OCI-LY1 (cell line): ENCODE data around the gene ENG.
"Not testable (repeated sequence)": the region's sequence is repeated elsewhere in the genome, so short reads cannot be mapped to it uniquely, and the experiment has no call there.

Experiments
- H2AFZ ChIP-seq: fragments of 200-600 bp; sonication (generic), shearing (Covaris generic); 2 replicates; pipeline ENCODE4 v1.6.0; 2014; ENCODE audit warnings: antibody characterized with exemption, mild to moderate bottlenecking, low read length
- H3F3A ChIP-seq: fragments of 200-600 bp; sonication (generic), shearing (Covaris generic); 2 replicates; pipeline ENCODE4 v1.6.0; 2014; ENCODE audit warnings: mild to moderate bottlenecking, antibody characterized with exemption, low read length, moderate library complexity; ENCODE audit not compliant: insufficient read depth
- H3K27ac ChIP-seq: fragments of 200-600 bp; sonication (generic); 2 replicates; pipeline ENCODE4 v1.5.1; 2014; ENCODE audit warnings: low read length, mixed run types, mild to moderate bottlenecking, low read depth; ENCODE audit not compliant: poor library complexity, severe bottlenecking
- H3K27me3 ChIP-seq: fragments of 200-600 bp; sonication (generic); 2 replicates; pipeline ENCODE4 v1.6.0; 2014; ENCODE audit warnings: antibody characterized with exemption, mild to moderate bottlenecking, low read length, moderate library complexity; ENCODE audit not compliant: insufficient read depth
- H3K36me3 ChIP-seq: fragments of 200-600 bp; sonication (generic); 2 replicates; pipeline ENCODE4 v1.6.1; 2014; ENCODE audit warnings: mild to moderate bottlenecking, antibody characterized with exemption, low read length, moderate library complexity, mixed read lengths; ENCODE audit not compliant: insufficient read depth
- H3K4me1 ChIP-seq: fragments of 200-600 bp; sonication (generic); 2 replicates; pipeline ENCODE4 v1.5.1; 2014; ENCODE audit warnings: mild to moderate bottlenecking, low read length, moderate library complexity; ENCODE audit not compliant: insufficient read depth, severe bottlenecking
- H3K4me2 ChIP-seq: fragments of 200-600 bp; sonication (generic), shearing (Covaris generic); 2 replicates; pipeline ENCODE4 v1.6.1; 2014; ENCODE audit warnings: low read length
- H3K4me3 ChIP-seq: fragments of 200-600 bp; sonication (generic); 2 replicates; pipeline ENCODE4 v1.5.1; 2014; ENCODE audit warnings: low read length, low read depth, mild to moderate bottlenecking, mixed read lengths; ENCODE audit not compliant: poor library complexity, severe bottlenecking
- H3K79me2 ChIP-seq: fragments of 200-600 bp; shearing (Covaris generic); 2 replicates; pipeline ENCODE4 v1.6.1; 2016; ENCODE audit warnings: mixed run types, low read length, mixed read lengths; ENCODE audit not compliant: insufficient read depth
- H3K9ac ChIP-seq: fragments of 200-600 bp; sonication (generic), shearing (Covaris generic); 2 replicates; pipeline ENCODE4 v1.6.1; 2014; ENCODE audit warnings: mild to moderate bottlenecking, low read length, mixed read lengths
- H3K9me2 ChIP-seq: fragments of 200-600 bp; sonication (generic), shearing (Covaris generic); 2 replicates; pipeline ENCODE4 v1.6.1; 2014; ENCODE audit warnings: low read depth, mild to moderate bottlenecking, low read length, mixed read lengths
- H3K9me3 ChIP-seq: fragments of 200-600 bp; shearing (Covaris generic); 2 replicates; pipeline ENCODE4 v1.6.1; 2014; ENCODE audit warnings: low read length, mixed read lengths
- H4K20me1 ChIP-seq: fragments of 200-600 bp; sonication (generic), shearing (Covaris generic); 2 replicates; pipeline ENCODE4 v1.6.0; 2016; ENCODE audit warnings: mild to moderate bottlenecking, low read length; ENCODE audit not compliant: insufficient read depth
- CTCF ChIP-seq: fragments of 200-600 bp; sonication (generic), shearing (Covaris generic); IDR thresholded peaks from 2 replicates; pipeline ENCODE4 v1.5.1; 2017; ENCODE audit warnings: mild to moderate bottlenecking, antibody characterized with exemption, low read length, moderate library complexity, mixed read lengths
- EZH2 ChIP-seq: fragments of 200-600 bp; sonication (generic), shearing (Covaris generic); IDR thresholded peaks from 2 replicates; pipeline ENCODE4 v1.8.0; 2017; ENCODE audit warnings: borderline replicate concordance, mixed run types, mild to moderate bottlenecking, antibody characterized with exemption, low read length, moderate library complexity, mixed read lengths

The ENG gene

GRCh38 chr9:127837346-127837745 is 17.1 kb downstream of the ENG start:
- no peaks in the 10 kb centered on the region; the same call in 1 of the 2 replicates for H3F3A ChIP-seq
- no peaks in the 10 kb centered on the region for H3K36me3 ChIP-seq

GRCh38 chr9:127836561-127836960 is 17.9 kb downstream of the ENG start:
- not testable (repeated sequence) for H3K9ac ChIP-seq, H3F3A ChIP-seq, H2AFZ ChIP-seq, H3K4me3 ChIP-seq, H3K4me2 ChIP-seq, H3K27ac ChIP-seq, H3K27me3 ChIP-seq, H3K9me3 ChIP-seq, H3K9me2 ChIP-seq, H4K20me1 ChIP-seq, H3K79me2 ChIP-seq, H3K36me3 ChIP-seq
- peaks cover 13% of the 10 kb centered on the region for H3K4me1 ChIP-seq

More at GRCh38 chr9:127837346-127837745, 17.1 kb downstream of the ENG start:
- no peaks in the 10 kb centered on the region for H4K20me1 ChIP-seq
- H3K79me2 ChIP-seq: no peaks in the 10 kb centered on the region
- H3K4me2 ChIP-seq: no peak overlapping the region
- peaks cover 13% of the 10 kb centered on the region for H3K4me1 ChIP-seq
- H3K9me2 ChIP-seq: no peaks in the 10 kb centered on the region
- no peak overlapping the region for H3K4me3 ChIP-seq
- peaks cover 8% of the 10 kb centered on the region; the same call in 1 of the 2 replicates for H3K27me3 ChIP-seq
- H3K27ac ChIP-seq: no peak overlapping the region
- H2AFZ ChIP-seq: no peak overlapping the region
- TF ChIP-seq CTCF: no peak
- no peak for TF ChIP-seq EZH2
- no peaks in the 10 kb centered on the region for H3K9me3 ChIP-seq
- H3K9ac ChIP-seq: no peak overlapping the region

- no peak overlapping the region for H2AFZ ChIP-seq
- H3K9ac ChIP-seq: no peak overlapping the region
- H3K9me3 ChIP-seq: no peaks in the 10 kb centered on the region
- no peaks in the 10 kb centered on the region for H4K20me1 ChIP-seq
- no peaks in the 10 kb centered on the region; the same call in 1 of the 2 replicates for H3F3A ChIP-seq
- peaks cover 13% of the 10 kb centered on the region for H3K4me1 ChIP-seq
- no peaks in the 10 kb centered on the region for H3K36me3 ChIP-seq
- H3K27me3 ChIP-seq: peaks cover 8% of the 10 kb centered on the region; the same call in 1 of the 2 replicates
- no peak for TF ChIP-seq CTCF
- TF ChIP-seq EZH2: no peak
- no peak overlapping the region for H3K4me3 ChIP-seq
- no peaks in the 10 kb centered on the region for H3K9me2 ChIP-seq
- no peaks in the 10 kb centered on the region for H3K79me2 ChIP-seq
- no peak overlapping the region for H3K27ac ChIP-seq
- no peak overlapping the region for H3K4me2 ChIP-seq
Observed at GRCh38 chr9:127835991-127836516, 18.4 kb downstream of the ENG start.

GRCh38 chr9:127833555-127833954 is 20.9 kb downstream of the ENG start:
- Histone ChIP-seq H3K9ac (no peak overlapping the region), H2AFZ (no peak overlapping the region), H3F3A (no peaks in the 10 kb centered on the region; the same call in 1 of the 2 replicates), H3K4me3 (no peak overlapping the region), H3K79me2 (no peaks in the 10 kb centered on the region), H3K9me2 (no peaks in the 10 kb centered on the region), H3K4me1 (peaks cover 13% of the 10 kb centered on the region), H3K9me3 (no peaks in the 10 kb centered on the region), H3K36me3 (no peaks in the 10 kb centered on the region), H3K27me3 (peaks cover 8% of the 10 kb centered on the region; the same call in 1 of the 2 replicates), H3K27ac (no peak overlapping the region), H3K4me2 (no peak overlapping the region), H4K20me1 (no peaks in the 10 kb centered on the region)
- TF ChIP-seq CTCF: no peak
- TF ChIP-seq EZH2: no peak
